Pancreas (tissue), 10 donors: Measurements from ENCODE around the gene VAMP5. TPM values are rescaled to one million over a fixed set of nuclear protein-coding genes. Genes with fewer than 3 reads are reported as not detected.
"Not testable (repeated sequence)": the region's sequence is repeated elsewhere in the genome, so short reads cannot be mapped to it uniquely, and the experiment has no call there.

ENCODE experiments used
- ATAC-seq, 4 donors: fragments of 200-7000 bp; cut with Tn5 transposase; one replicate each; pipeline versions ENCODE4 v1.8.0 to v1.9.1; 2020; ENCODE audit warnings: mild to moderate bottlenecking in 4 of 4, moderate library complexity in 4 of 4
- DNase-seq, 6 donors: peaks; one replicate each; pipeline ENCODE4 v3.0.0-alpha.2; 2020
- FAIRE-seq: peaks from 2 replicates; lab custom pipeline; 2012; peaks lifted over from hg19 to GRCh38; lab: Jason Lieb, UNC
- H3K27ac ChIP-seq, 4 donors: fragments of 200-600 bp; sonication (generic); 1 replicate in 3 of 4; 2 replicates in 1 of 4; pipeline versions ENCODE4 v1.5.0 to v1.8.0; 2020
- H3K27me3 ChIP-seq, 4 donors: fragments of 200-600 bp; one replicate each; pipeline ENCODE4 v1.8.0; 2021
- H3K36me3 ChIP-seq, 3 donors: fragments of 200-600 bp; sonication (generic) in 1 of 3; one replicate each; pipeline versions ENCODE4 v1.5.0 to v1.8.0; 2020 to 2021
- H3K4me1 ChIP-seq, 3 donors: fragments of 200-600 bp; one replicate each; pipeline ENCODE4 v1.8.0; 2021
- H3K4me3 ChIP-seq, 4 donors: fragments of 200-600 bp; sonication (generic) in 2 of 4; one replicate each; pipeline versions ENCODE4 v1.5.0 to v1.8.0; 2020 to 2021
- H3K9me3 ChIP-seq, 4 donors: fragments of 200-600 bp; one replicate each; pipeline ENCODE4 v1.8.0; 2021
- CTCF ChIP-seq, 4 donors: fragments of 200-600 bp; sonication (generic) in 3 of 4; IDR thresholded peaks; one replicate each; pipeline versions ENCODE4 v1.5.0 to v1.8.0; 2021; ENCODE audit warnings: antibody characterized with exemption in 4 of 4
- WGBS, 2 donors: extraction: QIAGEN DNeasy Blood & Tissue Kit; methylation state at CpG; one replicate each; pipeline ENCODE4 v1.1.7; 2013; 5-methylcytosine and 5-hydroxymethylcytosine counted together
- intact Hi-C, 3 donors: fragments of 100-400 bp; cut with DNase I; formaldehyde crosslinking; loops; one replicate each; pipeline versions ENCODE4 v1.11.1 to v1.14.2; 2022
- polyA plus RNA-seq, 2 donors: library from polyadenylated mRNA; stranded (reverse); fragments of 200-250 nt; gene quantifications; one replicate each; pipeline ENCODE4 v1.2.3, GENCODE V29; 2013
- total RNA-seq, 6 donors: library from RNA; stranded (reverse); fragmentation: NEBNext Ultra II Directional in 4 of 6; extraction: Animal tissue kit (Norgen Biotek cat#: 25700) in 4 of 6; gene quantifications; one replicate each; pipeline versions ENCODE4 v1.2.1 to v1.2.4, GENCODE V29; 2021 to 2023
- donor health status: healthy with polysubstance abuse.
- donor health status: DM: no; HTN: no; CAD: no; lungs with moderate emphysema.
- donor health status: DM: no; HTN: no; CAD: no.
- donor health status: control.
- donor health status: control.
- donor health status: Bipolar disorder and iron deficiency.
- donor health status: DM: yes; HTN: yes; CAD: no.
- donor health status: DM: no; HTN: no; CAD: no.
- donor health status: DM: no; HTN: no; CAD: no.
- donor health status: DM: yes; HTN: yes; CAD: no.

The VAMP5 gene
- total and polyA plus RNA-seq, 8 donors: 8.3 to 29.5 (median 13.0) TPM

DNA sequence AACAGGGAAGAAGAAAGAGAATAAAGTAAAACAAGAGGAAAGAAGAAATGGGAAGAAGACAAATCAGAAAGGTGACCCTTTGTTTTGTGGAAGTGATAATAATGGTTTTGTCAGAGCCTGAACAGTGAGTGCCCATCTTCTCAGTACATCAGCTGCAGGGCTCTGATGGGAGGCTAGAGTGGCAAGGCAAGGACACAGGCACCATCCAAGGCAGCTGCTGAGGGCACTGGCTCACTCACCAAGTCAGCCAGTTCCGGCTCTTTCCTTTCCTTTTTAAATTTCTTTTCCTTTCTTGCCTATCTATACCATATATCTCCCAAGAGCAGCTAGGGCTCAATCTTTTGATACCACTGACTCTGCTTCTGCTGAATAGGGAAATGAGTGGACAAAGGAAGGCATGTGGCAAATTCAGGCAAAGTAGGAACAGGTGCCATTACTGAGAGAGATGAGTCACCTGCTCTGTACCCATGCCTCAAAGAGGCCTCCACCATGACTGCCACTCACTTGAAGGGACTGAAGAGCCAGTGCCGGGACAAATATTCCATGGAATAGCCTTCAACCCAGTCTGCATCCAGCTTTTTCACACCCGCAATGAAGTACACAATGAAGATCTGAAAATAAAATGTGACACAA, 29.1 kb upstream of the VAMP5 start:
- H3K36me3 ChIP-seq: peaks cover 0 to 43% (median 8%) of the 10 kb centered on the region in 3 donors

DNA sequence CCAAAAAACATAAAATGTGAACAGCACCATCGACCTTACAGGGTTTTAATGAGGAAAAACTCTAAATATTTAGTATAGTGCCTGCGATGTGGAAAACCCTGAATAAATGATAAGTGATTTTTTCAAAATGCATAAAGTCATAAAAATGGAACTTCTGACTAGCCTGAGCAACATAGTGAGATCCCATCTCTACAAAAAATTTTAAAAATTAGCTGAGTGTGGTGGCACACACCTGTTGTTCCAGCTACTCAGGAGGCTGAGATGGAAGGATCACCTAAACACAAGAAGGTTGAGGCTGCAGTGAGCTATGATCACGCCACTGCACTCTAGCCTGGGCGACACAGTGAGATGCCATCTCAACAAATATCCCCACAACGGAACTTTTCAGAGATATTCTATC, 27.1 kb upstream of the VAMP5 start:
- Histone ChIP-seq H3K36me3 (peaks cover 0 to 28% (median 3%) of the 10 kb centered on the region in 3 donors), H3K4me1 (peaks cover 0 to 17% (median 9%) of the 10 kb centered on the region in 3 donors), H3K27ac (no peak overlapping the region), H3K27me3 (no peaks in the 10 kb centered on the region), H3K9me3 (no peaks in the 10 kb centered on the region), H3K4me3 (no peak overlapping the region)
- intact Hi-C loops: loop anchor here in 1 of 3 donors (10.0 kb wide), 1 partner anchor 132 kb away; no protein-coding TSS in a partner anchor
- TF ChIP-seq CTCF (IDR thresholded peaks at IDR 0.05): no peak
- no peak for ATAC-seq
- DNase-seq: no peak
- 88 to 90% methylated on average over 5 of the region's 5 CpGs for WGBS, 2 donors
- FAIRE-seq: no peak

More for the DNA sequence above, 29.1 kb upstream of the VAMP5 start:
- FAIRE-seq: no peak
- Histone ChIP-seq H3K27ac (no peak overlapping the region), H3K27me3 (no peaks in the 10 kb centered on the region), H3K4me1 (peaks cover 0 to 20% (median 9%) of the 10 kb centered on the region in 3 donors), H3K9me3 (no peaks in the 10 kb centered on the region), H3K4me3 (no peak overlapping the region)
- intact Hi-C loops: loop anchor here (5.0 to 10.0 kb wide), 2 partner anchors 130 to 133 kb away; no protein-coding TSS in a partner anchor
- ATAC-seq: no peak
- TF ChIP-seq CTCF (IDR thresholded peaks at IDR 0.05): no peak
- DNase-seq: no peak
- WGBS, 2 donors: 89 to 92% methylated on average over 3 of the region's 3 CpGs

DNA sequence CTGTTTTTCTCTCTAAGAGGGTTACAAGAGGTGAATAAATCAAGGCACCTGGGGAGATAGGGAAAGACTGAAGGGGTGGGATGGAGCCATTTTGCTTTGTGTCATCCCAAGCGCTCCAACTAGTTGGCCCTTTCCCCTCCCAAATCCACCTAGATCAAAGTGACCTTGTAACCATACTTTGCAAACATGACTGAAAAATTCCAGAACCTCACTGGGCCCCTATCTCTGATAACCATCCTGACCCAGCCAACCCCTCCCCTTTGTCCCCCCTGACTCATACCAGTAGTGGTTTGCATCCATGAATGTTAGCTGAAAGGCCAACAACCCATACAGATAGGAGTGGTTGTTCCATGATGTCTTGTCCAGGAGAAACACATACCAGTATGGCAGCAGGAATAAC, 26.1 kb upstream of the VAMP5 start:
- intact Hi-C loops: loop anchor here in 1 of 3 donors (10.0 kb wide), 1 partner anchor 133 kb away; no protein-coding TSS in a partner anchor
- Histone ChIP-seq H3K36me3 (peaks cover 0 to 18% (median 2%) of the 10 kb centered on the region in 3 donors), H3K27me3 (no peaks in the 10 kb centered on the region), H3K4me3 (no peak overlapping the region), H3K9me3 (no peaks in the 10 kb centered on the region), H3K4me1 (peaks cover 0 to 15% (median 9%) of the 10 kb centered on the region in 3 donors), H3K27ac (no peak overlapping the region)
- FAIRE-seq: no peak
- DNase-seq: no peak
- TF ChIP-seq CTCF (IDR thresholded peaks at IDR 0.05): no peak
- WGBS, 2 donors: 88 to 90% methylated on average over 1 of the region's 1 CpG
- no peak for ATAC-seq

- Histone ChIP-seq H3K4me1 (peaks cover 0 to 15% (median 9%) of the 10 kb centered on the region in 3 donors), H3K27ac (peak overlapping the region in 1 of 4 donors; percentile 83), H3K4me3 (peak overlapping the region in 3 of 4 donors; percentile 45 to 86 (median 81))
- intact Hi-C loops, H3K36me3 ChIP-seq, DNase-seq, ATAC-seq, H3K9me3 ChIP-seq, FAIRE-seq, H3K27me3 ChIP-seq: not testable (repeated sequence)
- 41 to 44% methylated on average over 12 of the region's 12 CpGs for WGBS, 2 donors
Observed at GRCh38 chr2:85560403-85560726, 23.9 kb upstream of the VAMP5 start.

DNA sequence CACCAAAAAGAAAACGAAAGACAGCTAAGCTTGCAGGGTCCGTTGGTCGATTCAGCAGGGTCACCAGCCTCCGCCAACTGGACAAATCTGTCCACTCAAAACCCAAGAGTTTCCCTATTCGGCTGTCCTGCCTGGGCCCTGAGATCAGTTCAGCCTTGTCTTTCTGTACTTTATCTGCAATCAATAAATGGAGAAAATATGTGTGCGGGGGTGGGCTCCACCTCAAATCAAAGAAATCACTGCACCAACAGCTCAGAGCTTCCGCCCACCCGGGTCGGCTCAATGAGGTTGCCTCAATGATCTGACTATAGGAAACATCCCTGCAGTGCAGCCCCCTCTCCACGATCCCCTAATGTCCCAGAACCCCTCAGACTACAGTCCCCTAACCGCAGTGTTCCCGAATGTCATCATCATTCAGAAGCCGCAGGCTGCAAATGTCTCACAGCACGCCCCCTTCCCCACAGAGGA, 23.4 kb upstream of the VAMP5 start:
- FAIRE-seq (no peak), DNase-seq (no peak), ATAC-seq (peak; percentile 7 to 36 (median 23))
- WGBS, 2 donors: 1% methylated on average over 14 of the region's 14 CpGs
- no peak for TF ChIP-seq CTCF (IDR thresholded peaks at IDR 0.05)
- intact Hi-C loops: no loop called here
- peaks cover 0 to 15% (median 9%) of the 10 kb centered on the region in 3 donors for H3K4me1 ChIP-seq
- H3K36me3 ChIP-seq: no peaks in the 10 kb centered on the region
- peak overlapping the region; percentile 80 to 87 (median 84) for H3K27ac ChIP-seq
- no peaks in the 10 kb centered on the region for H3K27me3 ChIP-seq
- H3K4me3 ChIP-seq: peak overlapping the region; percentile 45 to 86 (median 76)
- no peaks in the 10 kb centered on the region for H3K9me3 ChIP-seq
